Measurements from ENCODE around the gene PTPN3. TPM values are rescaled to one million over a fixed set of nuclear protein-coding genes. Genes with fewer than 3 reads are reported as not detected.

PTPN3 gene
- total RNA-seq, 2 experiments from 2014 or later = not detected

DNA sequence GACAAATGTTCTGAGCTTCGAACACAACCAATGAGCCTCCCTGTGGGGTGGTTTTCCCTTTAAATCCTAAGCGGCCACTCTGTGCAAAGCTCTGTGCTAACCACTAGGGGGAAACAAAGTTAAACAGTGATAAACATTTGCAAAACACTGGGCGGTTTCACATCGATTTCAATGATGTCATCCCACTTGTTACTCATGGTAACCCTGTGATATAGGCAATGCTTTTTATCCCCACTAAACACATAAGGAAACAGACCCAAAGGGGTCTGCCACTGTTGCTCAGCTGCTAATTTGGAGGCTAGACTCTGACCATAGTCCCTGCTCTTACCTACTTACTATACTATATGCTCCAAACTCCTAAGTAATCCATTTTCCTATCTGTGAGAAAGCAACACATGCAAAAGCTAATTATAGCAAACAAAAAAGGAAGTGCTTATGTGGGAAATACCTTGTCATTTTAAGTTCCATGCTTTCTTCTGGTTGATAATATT is 57.3 kb downstream of the PTPN3 start:
- H3K9me2 ChIP-seq (ENCODE audit: insufficient read depth, low read length) = no peaks in the 10 kb centered on the region
- H4K20me1 ChIP-seq (ENCODE audit: insufficient read depth, low read length) = no peaks in the 10 kb centered on the region
- no TSS peak for BruUV-seq (replicated peaks)
- H3K27ac ChIP-seq (ENCODE audit: low read depth, low read length, poor library complexity, severe bottlenecking) = no peak overlapping the region
- intact Hi-C loops (cut with micrococcal nuclease; ENCODE audit: unreplicated experiment) = loop anchor here (1.0 kb wide), 1 partner anchor 28 kb away; no protein-coding TSS in a partner anchor
- no peak overlapping the region for H2AFZ ChIP-seq (ENCODE audit: low read length)
- no peak overlapping the region for H3K4me2 ChIP-seq (ENCODE audit: low read length)
- ChIA-PET POLR2A (interaction anchor here (0.6 to 0.7 kb wide), 4 partner anchors 72 to 864 kb away, joined by 3 to 5 read pairs (median 3); no protein-coding TSS in a partner anchor), CTCF (ENCODE audit: unreplicated experiment) (no interaction called here)
- no peaks in the 10 kb centered on the region for H3K36me3 ChIP-seq (ENCODE audit: insufficient read depth, low read length)
- peak; percentile 54 for DNase-seq (ENCODE audit: low spot score)
- TF ChIP-seq EZH2phosphoT487 (IDR thresholded peaks at IDR 0.05; ENCODE audit: borderline replicate concordance, low read depth, low read length) = no peak
- TF ChIP-seq, protein P1, sequence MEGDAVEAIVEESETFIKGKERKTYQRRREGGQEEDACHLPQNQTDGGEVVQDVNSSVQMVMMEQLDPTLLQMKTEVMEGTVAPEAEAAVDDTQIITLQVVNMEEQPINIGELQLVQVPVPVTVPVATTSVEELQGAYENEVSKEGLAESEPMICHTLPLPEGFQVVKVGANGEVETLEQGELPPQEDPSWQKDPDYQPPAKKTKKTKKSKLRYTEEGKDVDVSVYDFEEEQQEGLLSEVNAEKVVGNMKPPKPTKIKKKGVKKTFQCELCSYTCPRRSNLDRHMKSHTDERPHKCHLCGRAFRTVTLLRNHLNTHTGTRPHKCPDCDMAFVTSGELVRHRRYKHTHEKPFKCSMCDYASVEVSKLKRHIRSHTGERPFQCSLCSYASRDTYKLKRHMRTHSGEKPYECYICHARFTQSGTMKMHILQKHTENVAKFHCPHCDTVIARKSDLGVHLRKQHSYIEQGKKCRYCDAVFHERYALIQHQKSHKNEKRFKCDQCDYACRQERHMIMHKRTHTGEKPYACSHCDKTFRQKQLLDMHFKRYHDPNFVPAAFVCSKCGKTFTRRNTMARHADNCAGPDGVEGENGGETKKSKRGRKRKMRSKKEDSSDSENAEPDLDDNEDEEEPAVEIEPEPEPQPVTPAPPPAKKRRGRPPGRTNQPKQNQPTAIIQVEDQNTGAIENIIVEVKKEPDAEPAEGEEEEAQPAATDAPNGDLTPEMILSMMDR (conservative IDR thresholded peaks at IDR 0.05; ENCODE audit: low read length) = peak; percentile 85
- H3K79me2 ChIP-seq (ENCODE audit: insufficient read depth, low read depth, low read length) = no peaks in the 10 kb centered on the region
- H3K4me3 ChIP-seq (ENCODE audit: low read depth, low read length, poor library complexity, severe bottlenecking) = no peak overlapping the region
- no peaks in the 10 kb centered on the region for H3K9me3 ChIP-seq (ENCODE audit: low read length)
- no peaks in the 10 kb centered on the region for H3K4me1 ChIP-seq (ENCODE audit: insufficient read depth, low read length, poor library complexity, severe bottlenecking)

DNA sequence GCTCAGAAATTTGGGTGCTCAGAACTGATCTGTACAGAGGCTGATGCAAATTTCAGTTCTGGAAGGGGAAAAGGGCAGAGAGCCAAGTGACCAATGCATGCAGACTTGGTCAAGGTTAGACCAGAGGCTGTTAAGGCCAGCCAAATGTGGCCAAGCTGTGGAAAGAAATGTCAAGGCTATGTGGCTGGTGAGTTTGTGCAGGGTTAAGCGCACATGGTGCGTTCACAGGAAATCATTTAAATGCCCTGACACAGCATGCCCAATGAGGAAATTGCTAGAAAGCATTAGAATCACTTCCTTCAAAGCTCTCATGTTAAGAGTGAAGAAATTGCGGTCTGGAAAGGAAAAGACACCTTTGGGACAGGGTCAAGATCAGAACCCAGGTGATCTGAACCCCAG is 58.0 kb downstream of the PTPN3 start:
- no peak overlapping the region for H3K27ac ChIP-seq (ENCODE audit: low read depth, low read length, poor library complexity, severe bottlenecking)
- H4K20me1 ChIP-seq (ENCODE audit: insufficient read depth, low read length) = no peaks in the 10 kb centered on the region
- POLR2A ChIA-PET = no interaction called here
- no peaks in the 10 kb centered on the region for H3K36me3 ChIP-seq (ENCODE audit: insufficient read depth, low read length)
- no peaks in the 10 kb centered on the region for H3K4me1 ChIP-seq (ENCODE audit: insufficient read depth, low read length, poor library complexity, severe bottlenecking)
- H3K79me2 ChIP-seq (ENCODE audit: insufficient read depth, low read depth, low read length) = no peaks in the 10 kb centered on the region
- H3K9me2 ChIP-seq (ENCODE audit: insufficient read depth, low read length) = no peaks in the 10 kb centered on the region
- no peak overlapping the region for H2AFZ ChIP-seq (ENCODE audit: low read length)
- intact Hi-C loops (cut with micrococcal nuclease; ENCODE audit: unreplicated experiment) = loop anchor here (1.0 kb wide), 1 partner anchor 29 kb away; no protein-coding TSS in a partner anchor
- no peak overlapping the region for H3K4me2 ChIP-seq (ENCODE audit: low read length)
- H3K9me3 ChIP-seq (ENCODE audit: low read length) = no peaks in the 10 kb centered on the region
- H3K4me3 ChIP-seq (ENCODE audit: low read depth, low read length, poor library complexity, severe bottlenecking) = no peak overlapping the region
- no TSS peak for BruUV-seq (replicated peaks)
- TF ChIP-seq EZH2phosphoT487 (IDR thresholded peaks at IDR 0.05; ENCODE audit: borderline replicate concordance, low read depth, low read length) = no peak
- TF ChIP-seq, protein P1 (conservative IDR thresholded peaks at IDR 0.05; ENCODE audit: low read length) = no peak
- no peak for DNase-seq (ENCODE audit: low spot score)
- CTCF ChIA-PET (ENCODE audit: unreplicated experiment) = no interaction called here

DNA sequence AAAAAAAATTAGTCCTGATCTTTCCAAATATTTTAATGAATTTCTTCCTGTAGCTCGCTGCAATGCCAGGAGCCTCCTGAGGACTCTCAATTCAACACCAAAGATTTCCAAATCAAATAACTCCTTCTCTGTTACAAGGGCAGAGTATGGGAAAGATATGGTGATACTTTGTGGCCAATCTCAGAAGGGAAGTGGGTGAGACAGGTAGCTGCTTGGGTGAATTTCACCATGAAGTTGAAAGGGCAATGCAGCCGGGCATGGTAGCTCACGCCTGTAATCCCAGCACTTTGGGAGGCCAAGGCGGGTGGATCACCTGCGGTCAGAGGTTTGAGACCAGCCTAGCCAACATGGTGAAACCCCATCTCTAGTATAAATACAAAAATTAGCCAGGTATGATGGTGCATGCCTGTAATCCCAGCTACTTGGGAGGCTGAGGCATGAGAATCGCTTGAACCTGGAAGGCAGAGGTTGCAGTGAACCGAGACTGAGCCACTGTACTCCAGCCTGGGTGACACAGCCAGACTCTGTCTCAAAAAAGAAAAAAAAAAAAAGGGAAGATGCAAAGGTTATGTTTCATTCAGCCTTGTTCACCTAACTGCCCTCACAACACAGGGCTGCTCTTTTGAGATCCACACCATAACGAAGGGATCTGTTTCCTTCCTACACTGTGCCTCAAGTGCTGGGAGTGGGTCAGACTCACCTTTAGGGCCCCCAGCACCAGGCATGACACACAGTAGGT is 58.6 kb downstream of the PTPN3 start:
- BruUV-seq (replicated peaks) = no TSS peak

More for the DNA sequence above, 58.6 kb downstream of the PTPN3 start:
- Histone ChIP-seq H3K4me3 (ENCODE audit: low read depth, low read length, poor library complexity, severe bottlenecking) (no peak overlapping the region), H3K27ac (ENCODE audit: low read depth, low read length, poor library complexity, severe bottlenecking) (no peak overlapping the region), H2AFZ (ENCODE audit: low read length) (no peak overlapping the region), H3K9me2 (ENCODE audit: insufficient read depth, low read length) (no peaks in the 10 kb centered on the region), H3K79me2 (ENCODE audit: insufficient read depth, low read depth, low read length) (no peaks in the 10 kb centered on the region), H4K20me1 (ENCODE audit: insufficient read depth, low read length) (no peaks in the 10 kb centered on the region), H3K9me3 (ENCODE audit: low read length) (no peaks in the 10 kb centered on the region), H3K36me3 (ENCODE audit: insufficient read depth, low read length) (no peaks in the 10 kb centered on the region), H3K4me1 (ENCODE audit: insufficient read depth, low read length, poor library complexity, severe bottlenecking) (no peaks in the 10 kb centered on the region), H3K4me2 (ENCODE audit: low read length) (no peak overlapping the region)
- TF ChIP-seq, protein P1 (conservative IDR thresholded peaks at IDR 0.05; ENCODE audit: low read length) = no peak
- no peak for TF ChIP-seq EZH2phosphoT487 (IDR thresholded peaks at IDR 0.05; ENCODE audit: borderline replicate concordance, low read depth, low read length)
- ChIA-PET CTCF (ENCODE audit: unreplicated experiment) (no interaction called here), POLR2A (no interaction called here)
- intact Hi-C loops (cut with micrococcal nuclease; ENCODE audit: unreplicated experiment) = loop anchor here (1.0 kb wide), 1 partner anchor 30 kb away; no protein-coding TSS in a partner anchor
- no peak for DNase-seq (ENCODE audit: low spot score)
